Fibroblast of skin of right biceps (primary cell): ENCODE measurements around the gene WT1.
"Not testable (repeated sequence)": the region's sequence is repeated elsewhere in the genome, so short reads cannot be mapped to it uniquely, and the experiment has no call there.

Source experiments
- DNase-seq: peaks from one replicate; pipeline ENCODE4 v3.0.0-alpha.2; 2013

Gene WT1

DNA sequence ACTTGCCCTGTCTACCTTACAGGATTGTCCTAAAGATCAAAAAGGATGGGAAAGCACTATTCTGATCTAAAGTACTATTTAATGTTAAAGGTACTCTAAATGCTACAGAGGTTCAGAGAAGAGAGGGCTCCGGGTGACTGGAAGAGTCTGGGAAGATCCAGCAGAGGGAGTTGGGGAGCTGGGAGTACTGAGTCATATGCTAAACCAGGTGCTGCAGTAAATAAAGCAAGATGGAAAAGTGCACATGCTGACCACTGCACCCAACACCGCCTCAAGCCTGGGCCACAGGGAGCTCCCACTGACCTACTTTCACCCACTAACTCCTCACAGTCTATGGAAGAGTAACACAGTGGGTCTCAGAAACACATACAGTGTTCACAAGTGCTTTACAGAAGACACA, 49.3 kb downstream of the WT1 start:
- peak; percentile 36 for DNase-seq

- peak; percentile 33 for DNase-seq
These were observed 52.8 kb downstream of the WT1 start for GRCh38 chr11:32382339-32383049.

GRCh38 chr11:32381179-32381578, 54.2 kb downstream of the WT1 start:
- no peak for DNase-seq

DNA sequence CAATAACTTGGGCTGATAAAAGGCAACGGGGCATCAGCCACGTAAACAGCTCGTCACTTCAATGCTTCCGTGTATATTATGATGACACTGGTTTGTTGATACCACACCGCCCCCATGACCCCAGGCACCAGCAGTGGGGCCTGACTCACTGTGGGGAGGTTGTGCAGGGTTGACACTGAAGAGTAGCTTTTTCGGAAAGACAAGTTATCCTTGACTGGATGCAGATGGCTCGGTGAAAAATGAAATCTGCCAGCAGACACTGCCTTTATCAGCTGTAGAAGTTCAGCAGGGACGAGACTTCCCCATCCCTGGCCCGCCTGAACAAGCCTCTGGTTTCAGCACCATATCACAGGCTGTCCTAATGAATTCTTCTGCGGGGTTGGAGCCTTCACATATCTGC, 55.6 kb downstream of the WT1 start:
- DNase-seq = no peak

GRCh38 chr11:32375826-32376225, 59.5 kb downstream of the WT1 start:
- DNase-seq = no peak

DNA sequence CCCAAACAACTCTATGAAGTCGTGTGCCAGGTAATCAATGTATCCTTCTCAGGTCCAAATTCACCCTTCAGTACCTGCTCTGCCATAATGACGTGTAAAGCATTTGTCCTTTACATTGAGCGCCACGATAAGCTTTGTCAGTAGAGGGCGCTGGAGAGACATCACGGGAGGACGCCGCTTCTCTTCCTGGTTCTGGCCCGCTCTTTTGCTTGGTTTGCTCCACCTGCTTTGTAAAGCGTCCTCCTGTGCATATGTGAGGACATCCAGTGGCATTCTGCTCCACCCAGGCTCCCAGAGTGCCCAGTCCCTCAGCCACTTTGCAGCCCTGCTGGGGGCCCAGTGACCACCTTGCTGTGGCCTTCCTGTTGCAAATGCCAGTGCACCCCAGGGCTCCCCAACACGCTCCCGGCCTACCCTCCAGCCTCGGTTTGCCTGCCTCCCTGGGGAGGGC, 61.1 kb downstream of the WT1 start:
- DNase-seq = peak; percentile 37

GRCh38 chr11:32369987-32370386, 65.4 kb downstream of the WT1 start:
- DNase-seq = not testable (repeated sequence)

DNA sequence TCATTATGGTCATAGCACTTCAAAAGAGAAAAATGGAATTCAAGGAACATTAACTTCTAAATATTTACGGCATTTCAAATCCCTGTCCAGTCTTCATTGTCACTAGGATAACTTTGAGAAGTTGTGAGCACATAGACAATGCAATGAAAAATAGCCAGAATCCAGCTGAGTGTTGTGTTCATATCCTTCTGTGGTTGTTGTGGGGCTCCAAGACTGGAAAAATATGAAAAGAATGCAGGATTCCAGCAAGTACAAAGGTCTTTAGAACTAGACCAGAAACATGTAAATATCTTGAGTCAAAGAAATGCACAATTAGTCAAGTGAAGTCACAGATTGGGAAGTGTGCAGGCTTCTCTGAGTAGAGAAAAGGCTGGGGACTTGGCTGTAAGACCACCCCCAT, 68.7 kb downstream of the WT1 start:
- DNase-seq = peak; percentile 70

- no peak for DNase-seq
These were observed 70.1 kb downstream of the WT1 start for GRCh38 chr11:32365192-32365591.

DNA sequence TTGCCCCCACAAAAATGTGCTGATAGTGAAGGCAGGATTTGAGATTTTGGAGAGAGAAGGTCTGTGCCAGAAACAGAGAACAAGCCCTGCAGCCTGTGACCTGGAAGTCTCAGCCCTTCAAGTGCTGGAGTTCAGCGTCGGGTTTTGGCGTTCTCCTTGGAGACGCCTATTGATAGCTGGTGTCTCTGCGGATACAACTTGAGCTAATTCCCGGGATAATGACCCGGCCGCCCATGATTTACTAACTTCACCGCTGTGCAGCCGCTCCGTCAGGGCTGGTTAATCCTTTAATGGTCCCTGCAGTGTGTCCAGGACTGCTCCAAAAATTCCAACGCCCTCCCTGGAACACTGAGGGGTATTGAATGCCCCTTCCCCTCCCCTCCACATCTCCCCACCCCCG, 76.6 kb downstream of the WT1 start:
- no peak for DNase-seq

- DNase-seq = no peak
These were observed 81.5 kb downstream of the WT1 start for GRCh38 chr11:32353884-32354283.

DNA sequence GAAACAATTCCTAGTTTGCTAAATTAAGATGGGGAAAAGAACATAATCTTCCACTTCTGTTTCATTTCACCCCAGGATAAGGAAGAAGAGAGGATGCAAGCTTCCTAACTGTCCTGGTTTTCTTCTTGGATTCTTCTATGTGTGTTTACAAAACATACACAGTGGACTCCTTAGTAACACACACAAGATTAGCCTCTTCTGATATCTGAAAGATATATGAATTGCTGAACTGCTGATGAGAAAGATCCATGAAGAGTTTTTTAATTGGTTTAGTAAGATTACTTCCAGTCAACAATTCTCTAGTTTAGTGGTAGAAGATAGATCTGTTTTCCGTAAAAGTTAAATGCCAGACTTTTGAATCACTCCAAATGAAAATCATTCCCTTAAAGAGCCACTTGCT, 86.8 kb downstream of the WT1 start:
- peak; percentile 19 for DNase-seq

GRCh38 chr11:32344946-32345345, 90.4 kb downstream of the WT1 start:
- no peak for DNase-seq

DNA sequence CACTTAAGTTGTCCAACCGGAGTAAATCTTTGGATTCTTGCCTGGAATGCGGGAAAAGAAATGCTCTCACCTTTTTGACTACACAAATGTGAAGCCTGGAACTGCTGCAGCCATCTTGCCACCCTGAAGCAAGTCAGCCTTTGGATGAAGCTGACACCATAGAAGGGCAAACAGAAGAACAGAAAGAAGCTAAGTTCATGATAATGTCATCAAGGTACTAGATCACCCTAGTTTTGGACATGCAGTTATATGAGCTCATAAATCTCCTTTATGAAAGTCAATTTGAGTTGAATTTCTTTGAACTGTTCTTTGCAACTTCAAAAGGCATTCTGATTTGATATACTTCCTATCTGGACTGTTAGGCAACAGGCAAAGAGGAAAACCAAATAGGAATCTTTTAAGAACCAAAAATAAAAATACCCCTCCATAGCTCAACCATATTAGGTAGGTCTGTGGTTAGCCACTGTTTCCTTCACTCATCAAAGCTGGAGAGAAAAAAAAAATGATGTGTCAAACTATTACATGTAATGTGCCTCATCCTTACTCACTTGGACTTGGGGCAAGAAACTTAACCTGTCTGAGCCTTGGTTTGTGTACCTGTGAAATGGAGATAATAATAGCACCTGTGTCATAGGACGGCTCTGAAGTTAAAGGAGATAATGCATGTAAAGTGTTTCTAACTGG, 91.9 kb downstream of the WT1 start:
- DNase-seq = peak; percentile 33

GRCh38 chr11:32341620-32342613, 93.4 kb downstream of the WT1 start:
- peak; percentile 33 for DNase-seq

DNA sequence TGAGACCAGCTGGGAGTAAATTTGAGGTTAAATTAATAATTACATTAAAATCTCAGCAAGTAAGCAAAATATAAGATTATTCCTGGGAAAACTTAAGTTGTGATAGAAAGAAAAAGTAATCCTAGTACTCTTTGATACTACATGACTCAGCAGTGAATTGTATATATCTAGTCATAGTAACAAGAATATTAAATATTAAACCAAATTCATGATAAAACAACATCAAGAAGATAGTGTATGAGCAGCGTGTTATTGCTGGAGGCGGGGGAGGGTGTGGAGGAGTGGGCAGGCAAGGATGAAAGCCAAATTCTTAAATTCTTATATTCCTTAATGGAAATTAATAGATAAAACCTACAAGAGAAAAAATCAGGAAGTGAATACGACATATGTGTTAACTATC, 95.2 kb downstream of the WT1 start:
- DNase-seq = no peak
